ENCODE results near the gene RIIAD1.

Gene RIIAD1

DNA sequence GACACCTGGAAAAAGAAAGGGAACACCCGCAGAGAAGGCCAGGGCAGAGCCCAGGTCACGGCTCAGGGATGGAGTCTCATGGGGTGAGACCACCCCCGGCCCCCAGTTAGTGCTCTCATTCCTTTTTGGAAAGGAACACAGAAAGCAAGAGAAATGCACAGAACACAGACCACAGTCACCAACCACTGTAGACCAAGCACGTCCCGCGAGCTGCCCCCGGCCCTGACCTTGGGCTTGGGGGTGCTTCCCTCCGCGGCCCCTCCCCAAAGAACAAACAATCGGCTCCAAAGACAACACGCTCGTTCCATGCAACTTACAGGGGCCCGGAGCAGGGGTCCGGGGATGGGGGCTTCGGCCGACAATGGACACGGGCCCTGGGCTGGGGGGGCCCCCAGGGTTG is 17.5 kb upstream of the RIIAD1 start:
- Histone ChIP-seq H3K36me3 (ENCODE audit: insufficient read depth, low read length) (peaks cover 34% of the 10 kb centered on the region), H3K9me3 (ENCODE audit: low read length) (no peaks in the 10 kb centered on the region), H3K4me3 (ENCODE audit: low read length) (no peak overlapping the region), H2AFZ (ENCODE audit: low read depth, low read length) (no peak overlapping the region), H3K4me1 (ENCODE audit: insufficient read depth, low read length) (peaks cover 24% of the 10 kb centered on the region), H3K27me3 (ENCODE audit: insufficient read depth, low read length) (no peaks in the 10 kb centered on the region)

DNA sequence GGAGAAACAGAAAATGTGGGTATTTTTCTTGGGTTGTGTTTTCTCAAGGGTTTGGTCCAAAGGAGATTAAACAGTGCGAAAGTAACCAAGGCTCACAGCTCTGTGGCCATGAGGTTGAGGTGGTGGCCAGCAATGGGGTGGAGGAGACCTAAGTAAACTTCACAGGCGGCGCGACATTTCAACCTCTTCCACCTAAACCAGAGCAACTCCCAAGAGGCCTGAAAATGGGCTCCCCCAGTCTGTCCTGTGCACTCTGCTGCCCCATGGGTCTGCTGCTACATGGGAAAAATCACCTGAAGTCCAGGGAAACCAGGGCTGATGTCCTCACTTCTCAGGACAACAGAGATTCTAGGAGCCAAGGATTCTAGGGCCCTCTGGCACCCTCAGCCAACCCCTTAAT is 17.1 kb upstream of the RIIAD1 start:
- no peak overlapping the region for H2AFZ ChIP-seq (ENCODE audit: low read depth, low read length)
- H3K9me3 ChIP-seq (ENCODE audit: low read length): no peaks in the 10 kb centered on the region
- H3K36me3 ChIP-seq (ENCODE audit: insufficient read depth, low read length): peaks cover 31% of the 10 kb centered on the region
- H3K27me3 ChIP-seq (ENCODE audit: insufficient read depth, low read length): no peaks in the 10 kb centered on the region
- peaks cover 28% of the 10 kb centered on the region for H3K4me1 ChIP-seq (ENCODE audit: insufficient read depth, low read length)
- H3K4me3 ChIP-seq (ENCODE audit: low read length): no peak overlapping the region

DNA sequence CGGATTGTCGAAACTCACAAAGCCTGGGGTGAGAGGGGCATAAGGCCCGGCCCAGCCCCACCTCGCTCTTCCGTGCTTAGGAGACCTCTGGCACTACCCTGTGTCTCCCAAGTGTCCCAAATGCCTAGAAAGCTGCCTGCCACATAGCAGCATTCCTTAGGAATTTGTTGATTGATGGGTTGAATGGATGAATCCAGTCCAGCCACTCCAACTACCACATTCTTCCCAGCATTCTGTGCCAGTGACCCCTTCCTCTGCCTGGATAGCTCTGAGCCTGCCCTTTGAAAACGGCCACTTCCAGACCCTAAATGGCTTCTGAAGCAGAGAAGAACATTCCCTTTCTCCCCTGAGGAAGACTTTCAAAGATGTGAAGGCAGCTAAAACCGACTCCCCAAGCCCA is 16.2 kb upstream of the RIIAD1 start:
- H2AFZ ChIP-seq (ENCODE audit: low read depth, low read length): no peak overlapping the region
- H3K4me3 ChIP-seq (ENCODE audit: low read length): no peak overlapping the region
- H3K36me3 ChIP-seq (ENCODE audit: insufficient read depth, low read length): peaks cover 22% of the 10 kb centered on the region
- H3K9me3 ChIP-seq (ENCODE audit: low read length): no peaks in the 10 kb centered on the region
- peaks cover 37% of the 10 kb centered on the region for H3K4me1 ChIP-seq (ENCODE audit: insufficient read depth, low read length)
- no peaks in the 10 kb centered on the region for H3K27me3 ChIP-seq (ENCODE audit: insufficient read depth, low read length)

DNA sequence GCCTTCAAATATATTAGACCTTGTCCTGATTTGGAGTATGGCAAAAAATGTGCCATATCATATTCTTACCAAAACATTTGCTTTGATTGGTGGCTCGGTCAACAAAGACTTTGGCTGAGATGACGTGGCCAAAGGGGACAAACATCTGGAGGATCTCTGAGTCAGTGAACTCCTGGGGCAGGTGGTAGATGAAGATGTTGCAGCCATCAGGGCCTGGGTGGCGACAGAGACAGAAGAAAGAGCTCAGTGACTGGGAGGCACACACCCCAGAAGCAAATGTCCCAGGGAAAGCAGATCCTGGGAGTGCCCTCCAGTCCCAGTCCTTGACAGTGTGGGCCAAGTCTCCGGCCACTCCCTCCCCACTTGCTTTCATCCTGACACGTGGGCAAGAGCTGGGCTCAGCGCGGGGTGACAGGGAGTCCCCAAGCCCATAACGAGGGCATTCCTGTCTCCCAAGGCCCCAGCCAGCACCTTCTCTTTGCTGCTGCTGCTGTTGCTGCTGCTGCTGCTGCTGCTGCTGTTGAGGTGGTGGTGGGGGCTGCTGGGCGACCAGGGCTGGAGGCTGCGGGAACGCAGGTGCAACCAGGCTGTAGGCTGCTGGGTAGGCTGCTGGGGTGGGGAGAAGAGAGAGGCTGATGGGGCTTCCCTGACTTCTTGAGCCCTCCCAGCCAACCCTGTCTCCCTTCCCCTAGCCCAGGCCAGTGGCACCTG is 15.4 kb upstream of the RIIAD1 start:
- no peak overlapping the region for H2AFZ ChIP-seq (ENCODE audit: low read depth, low read length)
- H3K9me3 ChIP-seq (ENCODE audit: low read length): no peaks in the 10 kb centered on the region
- no peak overlapping the region for H3K4me3 ChIP-seq (ENCODE audit: low read length)
- no peaks in the 10 kb centered on the region for H3K27me3 ChIP-seq (ENCODE audit: insufficient read depth, low read length)
- H3K36me3 ChIP-seq (ENCODE audit: insufficient read depth, low read length): peaks cover 16% of the 10 kb centered on the region
- peaks cover 43% of the 10 kb centered on the region for H3K4me1 ChIP-seq (ENCODE audit: insufficient read depth, low read length)

DNA sequence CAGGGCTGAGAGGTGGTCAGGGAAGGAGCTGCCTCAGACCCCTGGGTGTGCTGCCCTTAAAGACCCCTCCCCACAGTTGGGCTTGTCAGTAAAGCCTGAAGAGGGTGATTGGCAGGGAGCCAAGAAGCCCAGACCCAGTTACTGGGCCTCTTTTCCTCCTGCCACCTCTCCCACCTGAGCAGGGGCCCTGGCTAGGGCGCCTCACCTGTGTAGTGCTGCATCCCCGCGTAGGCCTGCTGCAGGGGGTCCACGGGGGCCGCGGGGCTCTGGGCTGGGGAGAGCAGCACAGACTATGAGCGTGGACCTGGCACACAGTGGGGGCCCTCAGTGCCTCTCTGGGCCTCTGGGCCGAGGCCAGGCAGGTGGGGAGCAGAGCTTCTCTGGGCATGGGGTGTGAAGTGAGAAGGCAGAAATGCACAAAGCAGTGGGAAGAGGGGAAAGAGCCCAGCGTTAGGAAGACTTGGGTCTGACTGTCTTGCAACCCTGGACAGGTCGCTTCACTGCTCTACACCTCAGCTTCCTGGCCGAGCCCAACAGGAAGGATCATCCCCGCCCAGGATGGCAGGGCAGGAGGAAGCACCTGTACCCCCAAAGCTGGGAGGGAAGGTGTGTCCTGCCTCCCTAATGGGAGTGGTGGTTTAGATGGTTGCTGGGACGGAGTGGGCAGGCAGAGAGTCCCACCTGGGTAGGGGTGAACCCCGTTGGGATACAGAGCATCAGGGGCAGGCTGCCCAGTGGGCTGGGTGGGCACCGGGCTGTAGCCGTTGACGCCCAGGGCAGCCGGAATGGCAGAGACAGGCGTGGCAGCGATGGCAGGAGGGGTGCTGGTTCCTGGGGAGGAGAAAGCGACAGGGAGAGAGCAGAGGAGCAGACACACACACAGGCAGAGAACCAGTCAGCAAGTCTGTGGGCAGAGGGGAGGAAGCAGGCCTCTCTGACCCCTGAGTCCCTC is 14.6 kb upstream of the RIIAD1 start:
- Histone ChIP-seq H2AFZ (ENCODE audit: low read depth, low read length) (no peak overlapping the region), H3K27me3 (ENCODE audit: insufficient read depth, low read length) (no peaks in the 10 kb centered on the region), H3K9me3 (ENCODE audit: low read length) (no peaks in the 10 kb centered on the region), H3K4me1 (ENCODE audit: insufficient read depth, low read length) (peaks cover 50% of the 10 kb centered on the region), H3K4me3 (ENCODE audit: low read length) (no peak overlapping the region), H3K36me3 (ENCODE audit: insufficient read depth, low read length) (peaks cover 8% of the 10 kb centered on the region)

DNA sequence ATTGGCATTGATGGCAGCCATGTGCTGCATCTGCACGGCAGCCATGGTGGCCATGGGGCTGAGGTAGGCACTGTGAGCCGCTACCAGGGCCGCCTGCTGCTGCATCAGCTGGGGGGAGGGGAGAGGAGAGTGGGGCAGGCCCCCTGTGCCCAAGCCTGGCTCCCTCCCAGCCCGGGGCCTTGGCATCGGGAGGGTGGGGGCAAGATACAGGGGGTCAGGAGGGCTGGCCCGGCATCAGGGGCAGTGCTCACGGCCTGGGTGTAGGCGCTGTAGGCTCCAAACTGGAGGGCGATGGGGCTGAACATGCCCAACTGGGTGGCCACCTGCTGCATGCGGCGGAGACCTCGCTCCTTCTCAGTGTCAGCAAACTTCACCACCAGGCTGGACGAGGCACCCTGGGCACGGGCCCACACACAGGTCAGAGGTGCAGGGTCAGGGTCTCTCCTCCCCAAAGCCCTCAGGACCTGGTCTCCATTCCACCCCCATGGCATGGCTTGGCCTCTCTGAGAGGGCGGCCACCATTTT is 13.7 kb upstream of the RIIAD1 start:
- peaks cover 4% of the 10 kb centered on the region for H3K36me3 ChIP-seq (ENCODE audit: insufficient read depth, low read length)
- H3K4me1 ChIP-seq (ENCODE audit: insufficient read depth, low read length): peaks cover 55% of the 10 kb centered on the region
- no peak overlapping the region for H3K4me3 ChIP-seq (ENCODE audit: low read length)
- H3K9me3 ChIP-seq (ENCODE audit: low read length): no peaks in the 10 kb centered on the region
- no peaks in the 10 kb centered on the region for H3K27me3 ChIP-seq (ENCODE audit: insufficient read depth, low read length)
- no peak overlapping the region for H2AFZ ChIP-seq (ENCODE audit: low read depth, low read length)

DNA sequence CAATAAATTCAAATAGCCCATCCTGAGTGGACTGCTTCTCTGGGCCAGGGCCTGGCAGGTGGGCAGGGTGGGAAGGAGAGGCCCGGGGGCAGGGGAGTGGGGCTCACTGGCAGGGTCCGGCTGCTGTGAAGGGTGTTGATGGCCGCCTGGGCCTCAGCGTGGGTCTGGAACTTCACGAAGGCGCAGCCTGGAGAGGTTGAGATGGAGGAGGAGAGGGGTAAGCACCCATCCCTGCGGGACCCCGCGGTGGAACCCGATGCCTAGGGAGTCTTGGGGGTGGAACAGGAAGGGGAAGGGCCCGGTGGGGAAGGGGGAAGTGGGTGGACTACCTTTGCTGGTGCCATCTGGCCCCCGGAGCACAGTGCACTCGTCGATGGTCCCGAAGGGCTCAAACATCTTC is 12.4 kb upstream of the RIIAD1 start:
- Histone ChIP-seq H2AFZ (ENCODE audit: low read depth, low read length) (no peak overlapping the region), H3K4me3 (ENCODE audit: low read length) (no peak overlapping the region), H3K4me1 (ENCODE audit: insufficient read depth, low read length) (peaks cover 55% of the 10 kb centered on the region), H3K9me3 (ENCODE audit: low read length) (no peaks in the 10 kb centered on the region), H3K36me3 (ENCODE audit: insufficient read depth, low read length) (peaks cover 4% of the 10 kb centered on the region), H3K27me3 (ENCODE audit: insufficient read depth, low read length) (no peaks in the 10 kb centered on the region)

DNA sequence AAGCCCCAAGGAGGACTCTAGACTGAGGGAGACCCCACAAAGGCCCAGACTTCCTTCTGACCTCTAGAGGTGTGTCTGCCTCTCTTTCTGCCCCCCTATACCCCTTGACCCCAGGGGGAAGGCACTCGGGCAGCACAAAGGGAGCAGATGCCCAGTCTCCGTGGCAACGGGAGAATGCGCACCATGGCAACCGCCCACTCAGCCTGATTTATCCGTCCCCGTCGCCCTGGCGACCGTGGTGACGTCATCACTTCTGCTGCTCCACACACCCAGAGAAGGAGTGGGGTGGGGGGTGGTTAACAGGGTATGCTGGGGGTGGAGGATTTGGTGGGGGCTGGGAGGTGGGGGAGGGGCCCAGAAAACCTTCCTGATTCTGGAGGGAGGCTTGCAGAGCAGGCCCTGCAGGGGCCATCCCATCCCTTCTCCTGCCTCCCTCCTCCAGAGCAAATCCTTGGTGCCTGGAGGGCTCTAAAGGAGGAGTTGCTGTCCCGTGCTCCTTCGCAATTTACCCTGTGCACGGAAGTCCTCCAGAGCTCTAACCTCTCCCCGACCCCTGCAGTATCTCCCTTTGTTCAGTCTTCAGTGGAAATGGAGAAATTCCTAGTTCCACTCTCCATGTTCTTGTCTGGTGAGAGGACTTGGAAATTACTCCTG is 11.0 kb upstream of the RIIAD1 start:
- H2AFZ ChIP-seq (ENCODE audit: low read depth, low read length): no peak overlapping the region
- no peaks in the 10 kb centered on the region for H3K27me3 ChIP-seq (ENCODE audit: insufficient read depth, low read length)
- peaks cover 55% of the 10 kb centered on the region for H3K4me1 ChIP-seq (ENCODE audit: insufficient read depth, low read length)
- H3K36me3 ChIP-seq (ENCODE audit: insufficient read depth, low read length): no peaks in the 10 kb centered on the region
- no peaks in the 10 kb centered on the region for H3K9me3 ChIP-seq (ENCODE audit: low read length)
- H3K4me3 ChIP-seq (ENCODE audit: low read length): no peak overlapping the region

DNA sequence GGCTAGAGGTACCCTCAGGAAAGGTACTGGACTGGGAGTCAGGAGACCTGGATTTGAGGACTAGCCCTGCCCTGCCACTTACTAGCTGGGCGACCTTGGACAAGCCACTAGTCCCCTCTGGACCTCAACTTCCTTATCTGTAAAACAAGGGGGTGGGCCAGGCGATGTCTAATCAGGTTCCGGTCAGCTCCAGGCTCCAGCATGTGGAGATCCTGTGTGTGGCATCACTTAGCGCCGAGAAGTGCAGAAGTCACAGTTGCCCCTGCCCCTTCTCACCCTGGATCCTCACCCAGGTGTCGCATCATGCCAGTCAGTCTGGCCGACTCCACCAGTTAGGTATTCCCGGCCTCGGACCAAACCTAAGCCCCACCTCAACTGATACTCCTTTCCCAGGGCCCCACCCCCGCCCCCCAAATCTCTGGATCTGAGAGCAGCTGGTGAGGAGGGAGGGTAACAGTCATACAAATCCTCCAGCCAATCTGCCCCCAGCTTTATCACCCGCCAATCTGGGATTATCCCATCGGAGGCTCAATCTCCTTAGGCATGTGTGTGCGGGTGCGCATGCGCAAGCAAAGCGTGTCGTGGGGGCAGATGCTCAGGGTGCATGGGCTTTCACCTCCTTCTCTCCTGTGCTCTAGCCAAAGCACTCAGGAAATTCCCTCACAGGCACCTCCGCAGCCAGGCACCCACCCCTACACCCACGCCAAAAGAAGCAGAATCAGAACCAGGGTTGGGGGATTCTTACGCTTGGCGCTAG is 10.1 kb upstream of the RIIAD1 start:
- no peaks in the 10 kb centered on the region for H3K36me3 ChIP-seq (ENCODE audit: insufficient read depth, low read length)
- peaks cover 64% of the 10 kb centered on the region for H3K4me1 ChIP-seq (ENCODE audit: insufficient read depth, low read length)
- no peaks in the 10 kb centered on the region for H3K27me3 ChIP-seq (ENCODE audit: insufficient read depth, low read length)
- H2AFZ ChIP-seq (ENCODE audit: low read depth, low read length): no peak overlapping the region
- no peaks in the 10 kb centered on the region for H3K9me3 ChIP-seq (ENCODE audit: low read length)
- H3K4me3 ChIP-seq (ENCODE audit: low read length): no peak overlapping the region

DNA sequence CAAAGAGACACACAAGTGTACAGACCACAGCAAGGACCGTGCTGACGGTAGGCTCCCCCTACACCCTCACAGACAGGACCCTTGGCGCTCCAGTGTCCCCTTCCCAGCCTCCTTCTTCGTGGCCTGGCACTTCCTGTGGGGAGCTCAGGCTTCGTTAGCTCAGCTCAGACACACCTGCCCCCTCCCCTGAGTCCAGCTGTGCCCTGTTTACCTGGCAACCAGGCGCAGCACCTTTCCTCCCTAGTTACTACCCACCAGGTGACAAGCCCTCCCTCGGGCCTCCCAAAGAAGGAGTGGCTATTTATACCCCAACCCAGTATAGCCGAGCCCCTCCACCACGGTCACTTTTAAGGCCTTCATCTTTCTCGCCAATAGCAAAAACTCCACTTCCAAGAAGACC is 9.4 kb upstream of the RIIAD1 start:
- Histone ChIP-seq H2AFZ (ENCODE audit: low read depth, low read length) (no peak overlapping the region), H3K27me3 (ENCODE audit: insufficient read depth, low read length) (no peaks in the 10 kb centered on the region), H3K4me1 (ENCODE audit: insufficient read depth, low read length) (peaks cover 66% of the 10 kb centered on the region), H3K9me3 (ENCODE audit: low read length) (no peaks in the 10 kb centered on the region), H3K4me3 (ENCODE audit: low read length) (no peak overlapping the region), H3K36me3 (ENCODE audit: insufficient read depth, low read length) (no peaks in the 10 kb centered on the region)

DNA sequence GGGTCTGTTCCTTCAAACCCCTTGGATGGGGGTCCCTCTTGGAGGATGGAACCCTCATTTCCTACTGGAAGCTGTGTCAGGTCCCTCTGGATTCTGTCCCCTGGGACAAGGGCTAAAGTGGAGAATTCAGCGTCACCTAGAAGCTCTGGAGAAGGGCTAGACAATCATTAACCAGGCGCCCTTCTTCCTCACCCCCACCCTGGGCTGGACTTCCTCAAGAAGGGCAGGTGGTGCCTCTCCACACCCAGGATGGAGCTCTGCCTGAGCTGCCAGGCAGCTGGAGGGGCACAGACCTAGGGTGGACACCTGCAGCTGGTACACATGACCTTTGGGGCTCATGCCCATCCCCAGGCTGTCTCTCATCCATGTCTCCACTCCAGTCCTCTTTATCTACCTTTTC is 8.3 kb upstream of the RIIAD1 start:
- peaks cover 72% of the 10 kb centered on the region for H3K4me1 ChIP-seq (ENCODE audit: insufficient read depth, low read length)
- H3K4me3 ChIP-seq (ENCODE audit: low read length): no peak overlapping the region
- H3K27me3 ChIP-seq (ENCODE audit: insufficient read depth, low read length): peaks cover under 1% of the 10 kb centered on the region
- H3K9me3 ChIP-seq (ENCODE audit: low read length): no peaks in the 10 kb centered on the region
- H3K36me3 ChIP-seq (ENCODE audit: insufficient read depth, low read length): no peaks in the 10 kb centered on the region
- H2AFZ ChIP-seq (ENCODE audit: low read depth, low read length): no peak overlapping the region

DNA sequence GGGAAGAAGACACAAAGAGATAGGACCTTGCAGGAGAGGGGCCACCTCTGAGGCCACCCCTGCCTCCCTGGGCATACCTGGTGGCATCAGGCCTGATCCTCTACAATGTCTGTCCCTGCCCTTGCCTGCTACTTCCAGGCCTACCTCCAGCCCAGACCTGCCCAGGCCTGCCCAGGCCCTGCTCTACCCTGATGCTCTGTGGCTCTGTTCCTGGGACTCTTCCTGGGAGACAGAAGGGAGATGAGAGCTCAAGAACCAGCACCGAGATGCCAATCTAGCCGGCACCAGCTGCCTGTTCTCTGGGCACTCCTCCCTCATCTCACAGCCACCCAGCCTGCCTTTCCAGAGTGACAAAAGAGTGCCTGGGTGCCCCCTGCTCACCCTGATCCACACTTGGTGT is 7.4 kb upstream of the RIIAD1 start:
- peaks cover 64% of the 10 kb centered on the region for H3K4me1 ChIP-seq (ENCODE audit: insufficient read depth, low read length)
- no peak overlapping the region for H3K4me3 ChIP-seq (ENCODE audit: low read length)
- peaks cover 8% of the 10 kb centered on the region for H3K27me3 ChIP-seq (ENCODE audit: insufficient read depth, low read length)
- no peaks in the 10 kb centered on the region for H3K36me3 ChIP-seq (ENCODE audit: insufficient read depth, low read length)
- no peaks in the 10 kb centered on the region for H3K9me3 ChIP-seq (ENCODE audit: low read length)
- no peak overlapping the region for H2AFZ ChIP-seq (ENCODE audit: low read depth, low read length)

Data from neuron (in vitro differentiated cells).